HEK293T (cell line): ENCODE data around the gene KRTAP4-7.
"Not testable (repeated sequence)": the region's sequence is repeated elsewhere in the genome, so short reads cannot be mapped to it uniquely, and the experiment has no call there.

Experiments used
- CTBP1 ChIP-seq: fragments of 450-650 bp; IDR thresholded peaks from 2 replicates; pipeline ENCODE4 v1.6.1; 2016; ENCODE audit warnings: borderline replicate concordance
- FOXK2 ChIP-seq: fragments of 450-650 bp; IDR thresholded peaks from 2 replicates; pipeline ENCODE4 v1.6.1; 2016; ENCODE audit warnings: mild to moderate bottlenecking
- ZNF384 ChIP-seq: fragments of 450-650 bp; IDR thresholded peaks from 2 replicates; pipeline ENCODE4 v1.6.1; 2016

GRCh38 chr17:41105347-41105746 is 21.4 kb downstream of the KRTAP4-7 start, which contains the start of gene KRTAP4-9:
- TF ChIP-seq ZNF384, CTBP1, FOXK2: not testable (repeated sequence)
